GM12878 (cell line): Measurements from ENCODE around the gene ITPR2. TPM values are rescaled to one million over a fixed set of nuclear protein-coding genes. Genes with fewer than 3 reads are reported as not detected.

Experiments used
- ATAC-seq: fragments of 200-7000 bp; cut with Tn5 transposase; 3 replicates; pipeline ENCODE4 v1.9.1; 2020; ENCODE audit warnings: mild to moderate bottlenecking, moderate library complexity
- BruUV-seq: library from RNA; stranded (reverse); fragments of 400-500 nt; replicated peaks from 2 replicates; lab custom pipeline; 2021; lab: Mats Ljungman, UMichigan
- CTCF ChIA-PET: fragments of 300-600 bp; sonication (Branson Sonifier 250); formaldehyde crosslinking; extraction: SDS; loops from one replicate; lab custom pipeline; 2021; ENCODE audit warnings: inconsistent platforms; lab: Yijun Ruan, JAX
- POLR2A ChIA-PET: fragments of 350-600 bp; formaldehyde crosslinking; extraction: SDS; loops from one replicate; lab custom pipeline; 2021; ENCODE audit warnings: inconsistent platforms; lab: Charles Lee
- RAD21 ChIA-PET: fragments of 300-600 bp; sonication (Branson Sonifier 250); formaldehyde crosslinking; loops from one replicate; lab custom pipeline; 2023; ENCODE audit warnings: antibody characterized with exemption; ENCODE audit not compliant: unreplicated experiment; lab: Charles Lee
- SMC1A ChIA-PET: fragments of 300-600 bp; sonication (Branson Sonifier 250); formaldehyde crosslinking; loops from one replicate; lab custom pipeline; 2023; ENCODE audit not compliant: unreplicated experiment, uncharacterized antibody; lab: Charles Lee
- DNase-seq: peaks from one replicate; pipeline ENCODE4 v3.0.0-alpha.2; 2011; ENCODE audit warnings: low read depth, low spot score
- FAIRE-seq: peaks from 3 replicates; lab custom pipeline; 2011; peaks lifted over from hg19 to GRCh38; lab: Jason Lieb, UNC
- H2AFZ ChIP-seq: 2 replicates; pipeline ENCODE4 v1.6.0; 2011; ENCODE audit warnings: low read depth, low read length, control low read depth; ENCODE audit not compliant: control insufficient read depth
- H3K27ac ChIP-seq: 2 replicates; pipeline ENCODE4 v1.5.1; 2011; ENCODE audit warnings: control low read depth; ENCODE audit not compliant: control insufficient read depth, insufficient read depth
- H3K27me3 ChIP-seq, 2 experiments: replicated peaks in 1 of 2; 2 replicates each; pipeline versions ENCODE4 v1.6.0 to v1.6.1; 2011; ENCODE audit warnings: low read length in 1 of 2; ENCODE audit not compliant: control insufficient read depth in 2 of 2, insufficient read depth in 2 of 2
- H3K36me3 ChIP-seq, 2 experiments: 2 replicates each; pipeline ENCODE4 v1.5.1; 2011; ENCODE audit warnings: low read length in 1 of 2; ENCODE audit not compliant: control insufficient read depth in 2 of 2, insufficient read depth in 2 of 2
- H3K4me1 ChIP-seq: 2 replicates; pipeline ENCODE4 v1.6.1; 2011; ENCODE audit warnings: mild to moderate bottlenecking, low read length, moderate library complexity, mixed read lengths; ENCODE audit not compliant: control insufficient read depth, insufficient read depth
- H3K4me2 ChIP-seq: 2 replicates; pipeline ENCODE4 v1.6.0; 2011; ENCODE audit warnings: control low read depth; ENCODE audit not compliant: control insufficient read depth, insufficient read depth
- H3K4me3 ChIP-seq: fragments of 200-600 bp; sonication (generic); 2 replicates; pipeline ENCODE4 v1.5.1; 2016
- H3K79me2 ChIP-seq: 2 replicates; pipeline ENCODE4 v1.6.0; 2011; ENCODE audit warnings: low read length; ENCODE audit not compliant: control insufficient read depth, insufficient read depth
- H3K9ac ChIP-seq: 2 replicates; pipeline ENCODE4 v1.8.0; 2011; ENCODE audit warnings: low read length, control low read depth, mixed read lengths; ENCODE audit not compliant: control insufficient read depth, insufficient read depth
- H3K9me3 ChIP-seq: replicated peaks from 3 replicates; pipeline ENCODE4 v1.5.1; 2011; ENCODE audit warnings: mild to moderate bottlenecking, low read length; ENCODE audit not compliant: control insufficient read depth, insufficient read depth
- H4K20me1 ChIP-seq: 2 replicates; pipeline ENCODE4 v1.6.0; 2011; ENCODE audit not compliant: control insufficient read depth, insufficient read depth
- ASH2L ChIP-seq: fragments of 300-600, 200-600 bp; sonication (generic); IDR thresholded peaks from 2 replicates; pipeline ENCODE4 v1.6.1; 2017; ENCODE audit warnings: low read depth, mild to moderate bottlenecking, borderline replicate concordance
- ATF2 ChIP-seq: IDR thresholded peaks from 2 replicates; pipeline ENCODE4 v1.6.1; 2012; ENCODE audit warnings: low read length, inconsistent platforms
- EP300 ChIP-seq, 2 experiments: fragments of 150-350 bp in 1 of 2; IDR thresholded peaks; 2 replicates each; pipeline ENCODE4 v1.6.1; 2011 to 2012; ENCODE audit warnings: low read depth in 2 of 2, low read length in 2 of 2, borderline replicate concordance in 1 of 2, improper control_type of control experiment in 1 of 2, inconsistent platforms in 1 of 2; ENCODE audit not compliant: control insufficient read depth in 1 of 2
- FOS ChIP-seq: IDR thresholded peaks from 3 replicates; pipeline ENCODE4 v1.6.1; 2011; ENCODE audit warnings: borderline replicate concordance; ENCODE audit not compliant: insufficient read length; ENCODE audit errors: extremely low read depth
- IKZF1 ChIP-seq: fragments of 450-650 bp; conservative IDR thresholded peaks from 2 replicates; pipeline ENCODE4 v1.6.1; 2017; ENCODE audit warnings: antibody characterized with exemption, mild to moderate bottlenecking
- KAT2A ChIP-seq: conservative IDR thresholded peaks from 2 replicates; pipeline ENCODE4 v1.6.1; 2011; ENCODE audit warnings: low read depth, low read length; ENCODE audit not compliant: control insufficient read depth
- RB1 ChIP-seq: fragments of 450-650 bp; formaldehyde crosslinking; IDR thresholded peaks from 2 replicates; pipeline ENCODE4 v1.6.1; 2017; ENCODE audit warnings: mild to moderate bottlenecking, borderline replicate concordance
- SIX5 ChIP-seq: IDR thresholded peaks from 2 replicates; pipeline ENCODE4 v1.6.1; 2011; ENCODE audit warnings: mild to moderate bottlenecking, low read depth, low read length, moderate library complexity; ENCODE audit not compliant: severe bottlenecking
- SREBF2 ChIP-seq: IDR thresholded peaks from 2 replicates; pipeline ENCODE4 v1.6.1; 2012; ENCODE audit warnings: mild to moderate bottlenecking, low read length
- STAT1 ChIP-seq: fragments of 450-650 bp; conservative IDR thresholded peaks from 2 replicates; pipeline ENCODE4 v1.6.1; 2014; ENCODE audit warnings: antibody characterized with exemption, mild to moderate bottlenecking
- SUPT20H ChIP-seq: IDR thresholded peaks from 2 replicates; pipeline ENCODE4 v1.6.1; 2011; ENCODE audit warnings: low read depth, mild to moderate bottlenecking, low read length, moderate library complexity, borderline replicate concordance; ENCODE audit not compliant: control insufficient read depth
- ZBTB33 ChIP-seq: fragments of 450-650 bp; IDR thresholded peaks from 2 replicates; pipeline ENCODE4 v1.6.1; 2017; ENCODE audit warnings: mild to moderate bottlenecking
- WGBS: methylation state at CpG from one replicate; pipeline ENCODE4 v1.1.6; 2016; ENCODE audit warnings: low lambda C conversion rate; ENCODE audit not compliant: insufficient replicate concordance, insufficient coverage; ENCODE audit errors: missing lambda C conversion rate; 5-methylcytosine and 5-hydroxymethylcytosine counted together
- in situ Hi-C: fragments of 300-500 bp; cut with MboI; formaldehyde crosslinking; loops from 9 replicates; pipeline ENCODE4 v1.14.3; 2018; ENCODE audit warnings: mixed read lengths
- intact Hi-C: fragments of 100-400 bp; cut with micrococcal nuclease; formaldehyde crosslinking; loops from one replicate; pipeline ENCODE4 v1.14.2; 2022; ENCODE audit not compliant: unreplicated experiment
- polyA plus RNA-seq, 11 experiments: library from polyadenylated mRNA; depleted of rRNA in 4 of 11; unstranded in 6 of 11; stranded (reverse) in 5 of 11; fragments of >200 nt; fragmentation: Nextera tagmentation in 4 of 11; fragmentation: Illumina TruSeq in 1 of 11; extraction: Ambion mirVana in 4 of 11; extraction: Trizol in 1 of 11; gene quantifications; 1 replicate in 1 of 11; 2 replicates in 10 of 11; pipeline versions ENCODE4 v1.2.1 to v1.2.3, GENCODE V29; 2011 to 2016; ENCODE audit warnings: inconsistent platforms in 2 of 11, missing spikeins in 2 of 11, low read depth in 1 of 11
- total RNA-seq, 4 experiments: library from RNA; depleted of rRNA in 3 of 4; stranded (reverse); fragments of >200 nt in 3 of 4; fragmentation: Illumina TruSeq in 1 of 4; extraction: Trizol in 1 of 4; gene quantifications; 2 replicates each; pipeline versions ENCODE4 v1.2.1 to v1.2.3, GENCODE V29; 2013 to 2021
- TF ChIP-seq, protein P1 (sequence below): IDR thresholded peaks from 2 replicates; pipeline ENCODE4 v1.6.1; 2011; ENCODE audit warnings: mild to moderate bottlenecking, low read depth, low read length, moderate library complexity; ENCODE audit not compliant: insufficient replicate concordance
- TF ChIP-seq, protein P2 (sequence below): IDR thresholded peaks from 2 replicates; pipeline ENCODE4 v1.6.1; 2011; ENCODE audit warnings: borderline replicate concordance, low read depth, mild to moderate bottlenecking, moderate library complexity, low read length; ENCODE audit not compliant: insufficient read depth, poor library complexity, severe bottlenecking

ITPR2 gene
- total and polyA plus RNA-seq, 10 of the 15 experiments (the other 5 are each of a cell fraction or from before 2014, with no cell fraction given): 7.5 to 76.2 (median 47.1) TPM

DNA sequence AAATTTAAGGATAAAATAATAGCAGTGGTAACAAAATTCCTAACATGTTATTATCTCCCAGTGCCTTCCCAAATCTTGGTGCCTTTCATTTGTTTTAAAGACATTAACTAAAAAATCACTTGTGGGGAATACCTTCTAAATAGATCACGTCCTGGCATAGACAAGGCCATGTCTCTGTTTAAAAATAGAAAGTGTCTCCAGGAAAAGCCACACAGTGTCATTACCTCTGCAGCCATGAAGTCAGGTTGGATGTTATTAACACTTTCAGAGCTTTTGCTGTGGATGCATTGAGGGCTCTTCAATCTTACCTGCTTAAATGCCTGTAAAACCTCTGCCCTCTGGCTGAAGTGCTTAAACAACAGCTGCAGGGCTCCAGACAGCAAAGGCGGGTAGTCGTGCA is 211.1 kb downstream of the ITPR2 start:
- ChIA-PET CTCF (no interaction called here), POLR2A (no interaction called here), RAD21 (no interaction called here), SMC1A (no interaction called here)
- no TSS peak for BruUV-seq
- Histone ChIP-seq H2AFZ (no peak overlapping the region), H3K9me3 (no peaks in the 10 kb centered on the region), H3K27me3 (no peaks in the 10 kb centered on the region), H3K4me1 (no peaks in the 10 kb centered on the region), H3K4me3 (no peak overlapping the region), H3K9ac (no peak overlapping the region), H3K36me3 (peaks cover 5 to 8% of the 10 kb centered on the region in 2 experiments), H3K4me2 (no peak overlapping the region), H3K27ac (no peak overlapping the region), H3K79me2 (no peaks in the 10 kb centered on the region), H4K20me1 (no peaks in the 10 kb centered on the region)
- FAIRE-seq: no peak
- in situ Hi-C loops (no loop called here), intact Hi-C loops (no loop called here)
- TF ChIP-seq SREBF2 (no peak), SUPT20H (no peak), ATF2 (no peak), FOS (no peak), IKZF1 (no peak), RB1 (no peak), ASH2L (no peak), SIX5 (no peak), STAT1 (no peak), EP300 (IDR thresholded peaks at IDR 0.05; ENCODE audit: borderline replicate concordance in 1 of 2, control insufficient read depth in 1 of 2, low read depth in 2 of 2, low read length in 2 of 2) (no peak), KAT2A (no peak), ZBTB33 (no peak)
- TF ChIP-seq, protein P1, sequence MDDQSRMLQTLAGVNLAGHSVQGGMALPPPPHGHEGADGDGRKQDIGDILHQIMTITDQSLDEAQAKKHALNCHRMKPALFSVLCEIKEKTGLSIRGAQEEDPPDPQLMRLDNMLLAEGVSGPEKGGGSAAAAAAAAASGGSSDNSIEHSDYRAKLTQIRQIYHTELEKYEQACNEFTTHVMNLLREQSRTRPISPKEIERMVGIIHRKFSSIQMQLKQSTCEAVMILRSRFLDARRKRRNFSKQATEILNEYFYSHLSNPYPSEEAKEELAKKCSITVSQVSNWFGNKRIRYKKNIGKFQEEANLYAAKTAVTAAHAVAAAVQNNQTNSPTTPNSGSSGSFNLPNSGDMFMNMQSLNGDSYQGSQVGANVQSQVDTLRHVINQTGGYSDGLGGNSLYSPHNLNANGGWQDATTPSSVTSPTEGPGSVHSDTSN: no peak
- TF ChIP-seq, protein P2, sequence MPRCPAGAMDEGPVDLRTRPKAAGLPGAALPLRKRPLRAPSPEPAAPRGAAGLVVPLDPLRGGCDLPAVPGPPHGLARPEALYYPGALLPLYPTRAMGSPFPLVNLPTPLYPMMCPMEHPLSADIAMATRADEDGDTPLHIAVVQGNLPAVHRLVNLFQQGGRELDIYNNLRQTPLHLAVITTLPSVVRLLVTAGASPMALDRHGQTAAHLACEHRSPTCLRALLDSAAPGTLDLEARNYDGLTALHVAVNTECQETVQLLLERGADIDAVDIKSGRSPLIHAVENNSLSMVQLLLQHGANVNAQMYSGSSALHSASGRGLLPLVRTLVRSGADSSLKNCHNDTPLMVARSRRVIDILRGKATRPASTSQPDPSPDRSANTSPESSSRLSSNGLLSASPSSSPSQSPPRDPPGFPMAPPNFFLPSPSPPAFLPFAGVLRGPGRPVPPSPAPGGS: no peak
- 89% methylated on average over 3 of the region's 3 CpGs for WGBS
- ATAC-seq: no peak
- DNase-seq: no peak
